Raji (cell line): Measurements from ENCODE around the gene CEACAM7.

Experiments
- POLR2A ChIP-seq: IDR thresholded peaks from 2 replicates; pipeline ENCODE4 v1.6.1; 2011; ENCODE audit warnings: low read depth, low read length, control low read depth; ENCODE audit not compliant: insufficient read depth

CEACAM7 gene

GRCh38 chr19:41688098-41688497 is at the start of gene CEACAM7:
TSS of gene CEACAM7 (minus strand) at chr19:41688270. CDS start at chr19:41688165, 105 bp downstream.
- no peak for TF ChIP-seq POLR2A

DNA sequence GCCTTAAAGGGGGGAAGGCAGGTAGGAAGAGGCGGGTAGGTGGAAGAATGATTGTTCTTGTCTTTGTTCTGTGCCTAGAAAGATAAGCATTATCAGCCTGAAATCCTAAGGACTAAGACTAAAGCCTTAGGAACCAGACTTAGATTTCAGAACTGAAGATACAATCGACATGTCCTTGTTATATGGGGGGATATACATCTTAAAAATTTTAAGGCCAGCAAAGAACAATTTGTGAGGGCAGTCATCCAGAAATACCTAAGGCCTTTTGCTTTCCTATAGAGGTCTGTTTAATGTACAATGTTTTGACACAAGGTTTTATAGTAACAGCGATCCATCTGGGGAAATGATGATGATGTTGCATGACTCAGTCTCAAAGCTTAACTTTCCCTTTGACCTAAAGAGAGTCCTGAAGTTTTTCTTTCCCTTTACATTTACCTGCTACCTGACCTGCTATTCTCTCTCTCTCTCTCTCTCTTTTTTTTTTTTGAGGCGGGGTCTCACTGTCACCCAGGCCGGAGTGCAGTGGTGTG is 47.1 kb upstream of the CEACAM7 start:
- no peak for TF ChIP-seq POLR2A

GRCh38 chr19:41734585-41734984 is 46.5 kb upstream of the CEACAM7 start:
- TF ChIP-seq POLR2A = no peak

GRCh38 chr19:41734156-41734555 is 46.1 kb upstream of the CEACAM7 start:
- TF ChIP-seq POLR2A = no peak

- TF ChIP-seq POLR2A = no peak
These were observed 38.4 kb upstream of the CEACAM7 start for GRCh38 chr19:41726493-41726892.

GRCh38 chr19:41720103-41720502 is 32.0 kb upstream of the CEACAM7 start:
- TF ChIP-seq POLR2A = no peak

DNA sequence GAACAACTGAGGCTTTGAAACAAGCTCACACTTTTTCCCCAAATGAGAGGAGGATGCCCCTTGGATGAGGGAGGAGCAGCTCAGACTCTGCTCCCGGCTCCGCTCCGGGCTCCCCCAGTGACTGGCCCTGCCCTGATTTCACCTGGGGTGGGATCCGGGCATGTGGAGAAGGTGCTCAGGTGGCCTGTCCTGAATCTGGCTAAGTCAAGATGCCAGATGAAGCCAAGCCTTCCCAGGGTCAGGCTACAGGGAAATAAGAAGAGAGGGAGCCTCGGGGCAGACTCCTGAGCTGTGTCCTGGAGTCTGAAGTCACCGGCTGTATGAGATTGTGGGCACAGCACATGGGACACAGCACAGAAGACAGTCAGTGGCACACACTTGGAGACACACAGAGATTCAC is 30.7 kb upstream of the CEACAM7 start:
- TF ChIP-seq POLR2A = no peak

DNA sequence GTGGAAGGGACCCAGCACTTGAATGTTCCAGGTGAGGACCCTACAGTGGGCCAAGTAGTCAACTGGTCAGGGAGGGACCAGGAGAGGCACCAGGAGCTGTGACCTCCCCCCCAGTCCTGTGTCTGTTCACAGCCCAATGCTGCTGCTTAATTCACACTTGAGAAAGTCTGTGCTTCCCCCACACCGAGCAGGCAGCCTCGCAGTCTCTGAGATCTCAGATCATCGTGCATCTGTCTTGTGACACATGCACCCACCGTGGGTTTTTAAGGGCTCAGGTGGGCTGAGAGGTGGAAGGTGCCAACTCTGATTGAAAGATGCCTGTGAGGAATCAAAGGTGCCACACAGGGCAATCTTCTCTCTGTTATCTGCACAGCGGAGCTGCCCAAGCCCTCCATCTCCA is 26.5 kb upstream of the CEACAM7 start:
- TF ChIP-seq POLR2A = no peak

DNA sequence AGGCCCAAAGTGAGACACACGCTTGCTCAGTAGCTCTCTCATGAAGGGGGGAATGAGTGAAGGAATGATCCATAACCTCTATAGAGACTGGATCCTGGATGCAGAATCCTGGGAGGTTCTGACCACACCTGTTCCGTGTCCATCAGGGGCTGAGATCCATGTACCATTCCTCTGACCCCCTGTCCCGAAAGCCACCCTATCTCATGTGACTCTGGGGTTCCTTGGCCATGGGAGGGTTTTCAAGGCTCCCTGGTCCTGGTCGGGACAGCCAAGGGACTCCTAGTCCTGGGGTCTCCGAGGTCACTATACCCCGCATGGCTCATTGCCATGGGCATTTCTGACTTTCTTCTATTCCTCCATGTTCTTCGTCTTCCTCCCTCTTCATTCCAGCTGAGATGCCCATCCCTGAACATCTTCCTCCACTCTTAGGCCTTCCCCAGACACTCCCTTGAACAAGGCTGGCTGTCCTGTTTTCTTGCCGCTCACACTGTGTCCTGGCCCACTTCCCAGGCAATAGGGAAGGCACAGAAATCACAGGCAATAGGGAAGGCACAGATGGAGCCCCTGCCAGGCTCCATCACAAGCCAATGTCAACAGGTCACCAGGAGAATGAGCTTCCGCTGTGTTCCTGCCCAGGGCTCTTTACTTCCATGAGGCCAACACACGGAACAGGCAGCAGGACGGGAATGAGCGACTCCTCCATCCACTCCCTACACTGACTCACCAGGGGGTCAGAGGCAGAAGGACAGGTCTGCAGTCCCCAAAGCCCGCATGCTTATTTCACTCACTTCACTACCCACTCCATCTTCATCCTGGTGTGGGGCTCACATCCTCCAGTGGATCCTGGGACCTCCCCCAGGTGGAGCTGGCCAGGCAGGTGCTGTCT is 23.5 kb upstream of the CEACAM7 start:
- TF ChIP-seq POLR2A = no peak

GRCh38 chr19:41709951-41710645 is 22.0 kb upstream of the CEACAM7 start:
- TF ChIP-seq POLR2A = no peak

- TF ChIP-seq POLR2A = no peak
These were observed 20.4 kb upstream of the CEACAM7 start, which contains the start of gene CEACAM5 for GRCh38 chr19:41708481-41708880. TSS of gene CEACAM5 (plus strand) at chr19:41708626. CDS start at chr19:41708732, 106 bp downstream.

- no peak for TF ChIP-seq POLR2A
These were observed 19.9 kb upstream of the CEACAM7 start for GRCh38 chr19:41707871-41708371.

DNA sequence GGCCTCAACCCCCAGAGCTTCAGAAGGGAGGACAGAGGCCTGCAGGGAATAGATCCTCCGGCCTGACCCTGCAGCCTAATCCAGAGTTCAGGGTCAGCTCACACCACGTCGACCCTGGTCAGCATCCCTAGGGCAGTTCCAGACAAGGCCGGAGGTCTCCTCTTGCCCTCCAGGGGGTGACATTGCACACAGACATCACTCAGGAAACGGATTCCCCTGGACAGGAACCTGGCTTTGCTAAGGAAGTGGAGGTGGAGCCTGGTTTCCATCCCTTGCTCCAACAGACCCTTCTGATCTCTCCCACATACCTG is 19.4 kb upstream of the CEACAM7 start:
- TF ChIP-seq POLR2A = no peak

DNA sequence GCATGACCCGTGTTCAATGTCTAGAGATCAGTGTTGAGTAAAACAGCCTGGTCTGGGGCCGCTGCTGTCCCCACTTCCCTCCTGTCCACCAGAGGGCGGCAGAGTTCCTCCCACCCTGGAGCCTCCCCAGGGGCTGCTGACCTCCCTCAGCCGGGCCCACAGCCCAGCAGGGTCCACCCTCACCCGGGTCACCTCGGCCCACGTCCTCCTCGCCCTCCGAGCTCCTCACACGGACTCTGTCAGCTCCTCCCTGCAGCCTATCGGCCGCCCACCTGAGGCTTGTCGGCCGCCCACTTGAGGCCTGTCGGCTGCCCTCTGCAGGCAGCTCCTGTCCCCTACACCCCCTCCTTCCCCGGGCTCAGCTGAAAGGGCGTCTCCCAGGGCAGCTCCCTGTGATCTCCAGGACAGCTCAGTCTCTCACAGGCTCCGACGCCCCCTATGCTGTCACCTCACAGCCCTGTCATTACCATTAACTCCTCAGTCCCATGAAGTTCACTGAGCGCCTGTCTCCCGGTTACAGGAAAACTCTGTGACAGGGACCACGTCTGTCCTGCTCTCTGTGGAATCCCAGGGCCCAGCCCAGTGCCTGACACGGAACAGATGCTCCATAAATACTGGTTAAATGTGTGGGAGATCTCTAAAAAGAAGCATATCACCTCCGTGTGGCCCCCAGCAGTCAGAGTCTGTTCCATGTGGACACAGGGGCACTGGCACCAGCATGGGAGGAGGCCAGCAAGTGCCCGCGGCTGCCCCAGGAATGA is 18.9 kb upstream of the CEACAM7 start:
- TF ChIP-seq POLR2A = no peak

DNA sequence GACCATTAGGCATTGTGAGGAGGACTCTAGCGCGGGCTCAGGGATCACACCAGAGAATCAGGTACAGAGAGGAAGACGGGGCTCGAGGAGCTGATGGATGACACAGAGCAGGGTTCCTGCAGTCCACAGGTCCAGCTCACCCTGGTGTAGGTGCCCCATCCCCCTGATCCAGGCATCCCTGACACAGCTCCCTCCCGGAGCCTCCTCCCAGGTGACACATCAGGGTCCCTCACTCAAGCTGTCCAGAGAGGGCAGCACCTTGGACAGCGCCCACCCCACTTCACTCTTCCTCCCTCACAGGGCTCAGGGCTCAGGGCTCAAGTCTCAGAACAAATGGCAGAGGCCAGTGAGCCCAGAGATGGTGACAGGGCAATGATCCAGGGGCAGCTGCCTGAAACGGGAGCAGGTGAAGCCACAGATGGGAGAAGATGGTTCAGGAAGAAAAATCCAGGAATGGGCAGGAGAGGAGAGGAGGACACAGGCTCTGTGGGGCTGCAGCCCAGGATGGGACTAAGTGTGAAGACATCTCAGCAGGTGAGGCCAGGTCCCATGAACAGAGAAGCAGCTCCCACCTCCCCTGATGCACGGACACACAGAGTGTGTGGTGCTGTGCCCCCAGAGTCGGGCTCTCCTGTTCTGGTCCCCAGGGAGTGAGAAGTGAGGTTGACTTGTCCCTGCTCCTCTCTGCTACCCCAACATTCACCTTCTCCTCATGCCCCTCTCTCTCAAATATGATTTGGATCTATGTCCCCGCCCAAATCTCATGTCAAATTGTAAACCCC is 17.5 kb upstream of the CEACAM7 start:
- no peak for TF ChIP-seq POLR2A
